PC-3 (cell line): Measurements from ENCODE around the gene PIM3.

Experiments used
- CTCF ChIP-seq: fragments of 300-600 bp; sonication (generic); conservative IDR thresholded peaks from 2 replicates; pipeline ENCODE4 v1.5.1; 2017; ENCODE audit warnings: antibody characterized with exemption, low read depth, mild to moderate bottlenecking, low read length
- EZH2 ChIP-seq: fragments of 300-600 bp; sonication (generic); IDR thresholded peaks from one replicate; pipeline ENCODE4 v1.6.1; 2017; ENCODE audit warnings: antibody characterized with exemption, mild to moderate bottlenecking, low read length; ENCODE audit not compliant: unreplicated experiment

DNA sequence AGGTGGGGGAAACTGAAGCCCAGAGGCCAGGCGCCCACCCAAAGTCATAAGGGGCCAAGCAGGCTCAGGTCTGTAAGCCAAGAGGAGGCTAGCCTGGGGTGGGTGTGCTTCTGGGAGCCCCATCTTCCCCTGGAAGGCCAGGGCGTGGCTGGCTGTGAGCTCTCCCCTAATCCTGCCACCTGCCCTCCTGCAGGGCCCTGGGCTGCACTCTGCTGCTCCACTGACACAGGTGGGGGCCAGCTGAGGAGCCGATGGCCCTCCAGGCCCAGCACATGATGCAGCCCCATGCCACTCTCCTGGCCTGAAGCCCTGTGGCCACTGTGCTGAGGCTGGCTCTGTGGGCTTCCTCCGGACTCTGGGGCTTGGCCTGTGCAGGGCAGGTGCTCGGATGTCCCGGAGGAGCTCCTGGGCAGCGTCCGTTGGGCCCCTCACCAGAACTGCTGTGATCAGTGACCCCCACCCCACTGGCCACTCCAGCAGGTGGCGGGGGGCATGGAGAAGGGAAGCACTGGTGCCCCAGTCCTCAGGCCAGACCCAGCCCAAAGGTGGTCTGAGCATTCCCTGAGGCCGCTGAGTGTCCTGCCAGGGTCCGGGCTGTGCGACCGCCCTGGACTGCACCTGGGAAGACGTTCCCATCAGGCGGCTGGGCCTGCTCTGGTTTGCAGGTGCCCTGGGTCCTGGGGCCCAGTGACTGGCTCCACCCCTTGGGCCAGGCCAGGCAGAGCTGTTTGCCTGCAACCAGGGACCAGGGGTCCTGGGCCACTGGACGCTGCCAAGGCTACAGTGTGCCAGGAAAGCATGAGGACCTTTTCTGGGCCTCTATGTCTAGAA lies 8.5 kb downstream of the PIM3 start:
- TF ChIP-seq CTCF (no peak), EZH2 (no peak)
